ENCODE measurements around the gene GPRC5B. TPM values are rescaled to one million over a fixed set of nuclear protein-coding genes. Genes with fewer than 3 reads are reported as not detected.

Gene GPRC5B
- total RNA-seq, 5 donors from 2014 or later (not counting 1 experiment from before 2014, with no cell fraction given), result 1.2 to 4.4 (median 1.4) TPM

- DNase-seq (no peak), ATAC-seq (replicated peaks in 1 of 4) (no peak)
- H3K36me3 Mint-ChIP-seq, result no peaks in the 10 kb centered on the region
- Histone ChIP-seq H3K4me1 (ENCODE audit: control insufficient read depth in 1 of 2, extremely low read depth in 1 of 2, insufficient read depth in 2 of 2, low read length in 2 of 2) (no peaks in the 10 kb centered on the region), H3K9me3 (no peaks in the 10 kb centered on the region), H3K4me3 (ENCODE audit: control insufficient read depth in 1 of 2, extremely low read depth in 1 of 2, low read length in 1 of 2) (no peak overlapping the region), H3K27ac (ENCODE audit: low read length) (no peak overlapping the region), H3K27me3 (replicated peaks in 1 of 2; ENCODE audit: control insufficient read depth in 2 of 2, extremely low read depth in 1 of 2, insufficient read depth in 2 of 2, low read length in 1 of 2) (no peaks in the 10 kb centered on the region), H3K36me3 (ENCODE audit: control insufficient read depth in 2 of 2, extremely low read depth in 1 of 2, insufficient read depth in 1 of 2, low read length in 1 of 2) (no peaks in the 10 kb centered on the region)
- CTCF ChIA-PET, result no interaction called here
- no peaks in the 10 kb centered on the region for H3K4me1 Mint-ChIP-seq
- H3K4me3 Mint-ChIP-seq, result no peak overlapping the region
- no peak overlapping the region for H3K27ac Mint-ChIP-seq
- H3K9me3 Mint-ChIP-seq, result no peaks in the 10 kb centered on the region
- POLR2A ChIA-PET, result no interaction called here
- peaks cover 0 to 4% of the 10 kb centered on the region in 2 donors for H3K27me3 Mint-ChIP-seq
- no CpG with 5 or more reads among the region's 5 CpGs for WGBS (ENCODE audit: insufficient coverage)
These were observed 38.2 kb downstream of the GPRC5B start for GRCh38 chr16:19846436-19846835.

GRCh38 chr16:19844945-19845641 lies 39.6 kb downstream of the GPRC5B start:
- H3K4me1 Mint-ChIP-seq, result no peaks in the 10 kb centered on the region
- peaks cover 0 to 4% of the 10 kb centered on the region in 2 donors for H3K27me3 Mint-ChIP-seq
- H3K4me3 ChIP-seq (ENCODE audit: control insufficient read depth in 1 of 2, extremely low read depth in 1 of 2, low read length in 1 of 2), result no peak overlapping the region
- H3K4me3 Mint-ChIP-seq, result no peak overlapping the region
- no peaks in the 10 kb centered on the region for H3K9me3 ChIP-seq
- CTCF ChIA-PET, result interaction anchor here in 1 of 2 donors (1.2 kb wide), 1 partner anchor 63 kb away, joined by 3 read pairs; no protein-coding TSS in a partner anchor
- ATAC-seq (replicated peaks in 1 of 4) (no peak), DNase-seq (no peak)
- H3K36me3 Mint-ChIP-seq, result no peaks in the 10 kb centered on the region
- no peak overlapping the region for H3K27ac ChIP-seq (ENCODE audit: low read length)
- no peaks in the 10 kb centered on the region for H3K9me3 Mint-ChIP-seq
- H3K27ac Mint-ChIP-seq, result no peak overlapping the region
- H3K4me1 ChIP-seq (ENCODE audit: control insufficient read depth in 1 of 2, extremely low read depth in 1 of 2, insufficient read depth in 2 of 2, low read length in 2 of 2), result no peaks in the 10 kb centered on the region
- POLR2A ChIA-PET, result no interaction called here
- H3K36me3 ChIP-seq (ENCODE audit: control insufficient read depth in 2 of 2, extremely low read depth in 1 of 2, insufficient read depth in 1 of 2, low read length in 1 of 2), result no peaks in the 10 kb centered on the region
- H3K27me3 ChIP-seq (replicated peaks in 1 of 2; ENCODE audit: control insufficient read depth in 2 of 2, extremely low read depth in 1 of 2, insufficient read depth in 2 of 2, low read length in 1 of 2), result no peaks in the 10 kb centered on the region
- WGBS (ENCODE audit: insufficient coverage), result 79% methylated on average over 6 of the region's 11 CpGs

GRCh38 chr16:19843371-19843770 lies 41.3 kb downstream of the GPRC5B start:
- no peak overlapping the region for H3K27ac ChIP-seq (ENCODE audit: low read length)
- Mint-ChIP-seq H3K4me1 (no peaks in the 10 kb centered on the region), H3K9me3 (no peaks in the 10 kb centered on the region), H3K27me3 (peaks cover 0 to 3% of the 10 kb centered on the region in 2 donors), H3K4me3 (no peak overlapping the region), H3K27ac (no peak overlapping the region), H3K36me3 (no peaks in the 10 kb centered on the region)
- no peak overlapping the region for H3K4me3 ChIP-seq (ENCODE audit: control insufficient read depth in 1 of 2, extremely low read depth in 1 of 2, low read length in 1 of 2)
- ChIA-PET POLR2A (no interaction called here), CTCF (no interaction called here)
- ATAC-seq (replicated peaks in 1 of 4) (no peak), DNase-seq (no peak)
- WGBS (ENCODE audit: insufficient coverage), result 67% methylated on average over 1 of the region's 1 CpG
- H3K27me3 ChIP-seq (replicated peaks in 1 of 2; ENCODE audit: control insufficient read depth in 2 of 2, extremely low read depth in 1 of 2, insufficient read depth in 2 of 2, low read length in 1 of 2), result no peaks in the 10 kb centered on the region
- no peaks in the 10 kb centered on the region for H3K36me3 ChIP-seq (ENCODE audit: control insufficient read depth in 2 of 2, extremely low read depth in 1 of 2, insufficient read depth in 1 of 2, low read length in 1 of 2)
- no peaks in the 10 kb centered on the region for H3K4me1 ChIP-seq (ENCODE audit: control insufficient read depth in 1 of 2, extremely low read depth in 1 of 2, insufficient read depth in 2 of 2, low read length in 2 of 2)
- H3K9me3 ChIP-seq, result no peaks in the 10 kb centered on the region

GRCh38 chr16:19842426-19843157 lies 42.1 kb downstream of the GPRC5B start:
- H3K27ac ChIP-seq (ENCODE audit: low read length), result no peak overlapping the region
- no peaks in the 10 kb centered on the region for H3K36me3 ChIP-seq (ENCODE audit: control insufficient read depth in 2 of 2, extremely low read depth in 1 of 2, insufficient read depth in 1 of 2, low read length in 1 of 2)
- no peaks in the 10 kb centered on the region for H3K36me3 Mint-ChIP-seq
- ChIA-PET POLR2A (no interaction called here), CTCF (no interaction called here)
- H3K27me3 Mint-ChIP-seq, result no peaks in the 10 kb centered on the region
- H3K4me1 ChIP-seq (ENCODE audit: control insufficient read depth in 1 of 2, extremely low read depth in 1 of 2, insufficient read depth in 2 of 2, low read length in 2 of 2), result no peaks in the 10 kb centered on the region
- no peak overlapping the region for H3K4me3 ChIP-seq (ENCODE audit: control insufficient read depth in 1 of 2, extremely low read depth in 1 of 2, low read length in 1 of 2)
- peaks cover 0 to 2% of the 10 kb centered on the region in 2 experiments for H3K27me3 ChIP-seq (replicated peaks in 1 of 2; ENCODE audit: control insufficient read depth in 2 of 2, extremely low read depth in 1 of 2, insufficient read depth in 2 of 2, low read length in 1 of 2)
- H3K4me3 Mint-ChIP-seq, result no peak overlapping the region
- H3K9me3 Mint-ChIP-seq, result no peaks in the 10 kb centered on the region
- H3K9me3 ChIP-seq, result no peaks in the 10 kb centered on the region
- H3K27ac Mint-ChIP-seq, result no peak overlapping the region
- ATAC-seq (replicated peaks in 1 of 4) (no peak), DNase-seq (no peak)
- H3K4me1 Mint-ChIP-seq, result no peaks in the 10 kb centered on the region
- no CpG with 5 or more reads among the region's 6 CpGs for WGBS (ENCODE audit: insufficient coverage)

- Mint-ChIP-seq H3K4me1 (no peaks in the 10 kb centered on the region), H3K27me3 (no peaks in the 10 kb centered on the region), H3K9me3 (no peaks in the 10 kb centered on the region), H3K27ac (no peak overlapping the region), H3K36me3 (no peaks in the 10 kb centered on the region), H3K4me3 (no peak overlapping the region)
- H3K4me3 ChIP-seq (ENCODE audit: control insufficient read depth in 1 of 2, extremely low read depth in 1 of 2, low read length in 1 of 2), result no peak overlapping the region
- H3K36me3 ChIP-seq (ENCODE audit: control insufficient read depth in 2 of 2, extremely low read depth in 1 of 2, insufficient read depth in 1 of 2, low read length in 1 of 2), result no peaks in the 10 kb centered on the region
- ATAC-seq (replicated peaks in 1 of 4) (no peak), DNase-seq (no peak)
- WGBS (ENCODE audit: insufficient coverage), result 70% methylated on average over 2 of the region's 3 CpGs
- no peak overlapping the region for H3K27ac ChIP-seq (ENCODE audit: low read length)
- CTCF ChIA-PET, result no interaction called here
- POLR2A ChIA-PET, result no interaction called here
- no peaks in the 10 kb centered on the region for H3K9me3 ChIP-seq
- H3K27me3 ChIP-seq (replicated peaks in 1 of 2; ENCODE audit: control insufficient read depth in 2 of 2, extremely low read depth in 1 of 2, insufficient read depth in 2 of 2, low read length in 1 of 2), result peaks cover 0 to 2% of the 10 kb centered on the region in 2 experiments
- H3K4me1 ChIP-seq (ENCODE audit: control insufficient read depth in 1 of 2, extremely low read depth in 1 of 2, insufficient read depth in 2 of 2, low read length in 2 of 2), result no peaks in the 10 kb centered on the region
These were observed 43.5 kb downstream of the GPRC5B start for GRCh38 chr16:19841184-19841583.

GRCh38 chr16:19840524-19841110 lies 44.0 kb downstream of the GPRC5B start:
- 63% methylated on average over 2 of the region's 3 CpGs for WGBS (ENCODE audit: insufficient coverage)

More at GRCh38 chr16:19840524-19841110, 44.0 kb downstream of the GPRC5B start:
- DNase-seq, result no peak
- Mint-ChIP-seq H3K27me3 (no peaks in the 10 kb centered on the region), H3K9me3 (no peaks in the 10 kb centered on the region), H3K4me3 (no peak overlapping the region), H3K27ac (no peak overlapping the region), H3K4me1 (no peaks in the 10 kb centered on the region), H3K36me3 (no peaks in the 10 kb centered on the region)
- CTCF ChIA-PET, result no interaction called here
- Histone ChIP-seq H3K27me3 (replicated peaks in 1 of 2; ENCODE audit: control insufficient read depth in 2 of 2, extremely low read depth in 1 of 2, insufficient read depth in 2 of 2, low read length in 1 of 2) (peaks cover 0 to 2% of the 10 kb centered on the region in 2 experiments), H3K27ac (ENCODE audit: low read length) (no peak overlapping the region), H3K36me3 (ENCODE audit: control insufficient read depth in 2 of 2, extremely low read depth in 1 of 2, insufficient read depth in 1 of 2, low read length in 1 of 2) (no peaks in the 10 kb centered on the region), H3K4me1 (ENCODE audit: control insufficient read depth in 1 of 2, extremely low read depth in 1 of 2, insufficient read depth in 2 of 2, low read length in 2 of 2) (no peaks in the 10 kb centered on the region), H3K4me3 (ENCODE audit: control insufficient read depth in 1 of 2, extremely low read depth in 1 of 2, low read length in 1 of 2) (no peak overlapping the region), H3K9me3 (no peaks in the 10 kb centered on the region)
- POLR2A ChIA-PET, result no interaction called here
- no peak for ATAC-seq (replicated peaks in 1 of 4)

Measured in T-cell (primary cell).